GM19452 (cell line): ENCODE data around the gene C2orf80.
A peak's percentile ranks its signal among the peaks of the same experiment; 100 is the strongest.
"Not testable (repeated sequence)": the region's sequence is repeated elsewhere in the genome, so short reads cannot be mapped to it uniquely, and the experiment has no call there.

Source experiments
- ATAC-seq: cut with Tn5 transposase; IDR thresholded peaks from one replicate; pipeline ENCODE4 v1.9.1; 2021; ENCODE audit not compliant: unreplicated experiment

C2orf80 gene

GRCh38 chr2:208182835-208183234 lies 7.0 kb downstream of the C2orf80 start:
- ATAC-seq: no peak

GRCh38 chr2:208179028-208179609 lies 10.7 kb downstream of the C2orf80 start:
- ATAC-seq: no peak

GRCh38 chr2:208175840-208176153 lies 14.0 kb downstream of the C2orf80 start:
- no peak for ATAC-seq

- peak; percentile 98 for ATAC-seq
These were observed 14.6 kb downstream of the C2orf80 start for GRCh38 chr2:208175069-208175839.

GRCh38 chr2:208174144-208174543 lies 15.7 kb downstream of the C2orf80 start:
- ATAC-seq: no peak

GRCh38 chr2:208172125-208172524 lies 17.7 kb downstream of the C2orf80 start:
- no peak for ATAC-seq

- no peak for ATAC-seq
These were observed 24.7 kb downstream of the C2orf80 start for GRCh38 chr2:208164951-208165755.

- no peak for ATAC-seq
These were observed 26.3 kb downstream of the C2orf80 start, which contains the start of gene CRYGA for GRCh38 chr2:208163489-208163888. Gene CRYGA, minus strand, starts transcription at chr2:208163589. Its CDS starts 33 bp downstream, at chr2:208163556.

- ATAC-seq: no peak
These were observed 33.4 kb downstream of the C2orf80 start for GRCh38 chr2:208156439-208156838.

- no peak for ATAC-seq
These were observed 36.7 kb downstream of the C2orf80 start for GRCh38 chr2:208153156-208153555.

- no peak for ATAC-seq
These were observed 38.9 kb downstream of the C2orf80 start for GRCh38 chr2:208150956-208151355.

GRCh38 chr2:208150094-208150493 lies 39.7 kb downstream of the C2orf80 start:
- ATAC-seq: no peak

GRCh38 chr2:208148803-208149202 lies 41.0 kb downstream of the C2orf80 start:
- ATAC-seq: no peak

GRCh38 chr2:208147759-208148158 lies 42.1 kb downstream of the C2orf80 start:
- ATAC-seq: no peak

- ATAC-seq: no peak
These were observed 42.8 kb downstream of the C2orf80 start for GRCh38 chr2:208147008-208147407.

GRCh38 chr2:208146006-208146405 lies 43.8 kb downstream of the C2orf80 start, which contains the start of gene CRYGB:
Gene CRYGB, minus strand, starts transcription at chr2:208146158. Its CDS starts 38 bp downstream, at chr2:208146120.
- no peak for ATAC-seq

GRCh38 chr2:208142925-208143799 lies 46.7 kb downstream of the C2orf80 start:
- ATAC-seq: no peak

GRCh38 chr2:208142240-208142924 lies 47.4 kb downstream of the C2orf80 start:
- ATAC-seq: no peak

GRCh38 chr2:208139447-208139846 lies 50.4 kb downstream of the C2orf80 start:
- no peak for ATAC-seq

GRCh38 chr2:208138334-208138733 lies 51.5 kb downstream of the C2orf80 start:
- not testable (repeated sequence) for ATAC-seq
